ENCODE data around the gene UPK1A.

- TF ChIP-seq ESRRA (CRISPR knock-in tag; IDR thresholded peaks at IDR 0.05; ENCODE audit: borderline replicate concordance) = no peak
- no peak for TF ChIP-seq ELF4 (CRISPR knock-in tag; IDR thresholded peaks at IDR 0.05; ENCODE audit: low read depth)
- TF ChIP-seq CTCF (IDR thresholded peaks at IDR 0.05) = no peak
- no peak for TF ChIP-seq SOX15 (CRISPR knock-in tag; IDR thresholded peaks at IDR 0.05)
- no peak for TF ChIP-seq ZNF263 (CRISPR knock-in tag; IDR thresholded peaks at IDR 0.05; ENCODE audit: low read depth)
- TF ChIP-seq CREM (CRISPR knock-in tag; IDR thresholded peaks at IDR 0.05) = no peak
- no peak for TF ChIP-seq CBFB (CRISPR knock-in tag; IDR thresholded peaks at IDR 0.05; ENCODE audit: low read depth)
- no peak for TF ChIP-seq IRF1 (CRISPR knock-in tag; IDR thresholded peaks at IDR 0.05)
- no peak for TF ChIP-seq FOXP4 (CRISPR knock-in tag; IDR thresholded peaks at IDR 0.05)
- no peak for TF ChIP-seq JUN (CRISPR knock-in tag; IDR thresholded peaks at IDR 0.05)
- TF ChIP-seq E2F5 (CRISPR knock-in tag; IDR thresholded peaks at IDR 0.05) = no peak
- no peak for TF ChIP-seq MLX (CRISPR knock-in tag; IDR thresholded peaks at IDR 0.05)
These were observed 9.3 kb downstream of the UPK1A start for GRCh38 chr19:35675589-35676140.
